Adipose tissue (tissue), 3 donors: Measurements from ENCODE around the gene NFATC4. TPM values are rescaled to one million over a fixed set of nuclear protein-coding genes. Genes with fewer than 3 reads are reported as not detected.
"Not testable (repeated sequence)": the region's sequence is repeated elsewhere in the genome, so short reads cannot be mapped to it uniquely, and the experiment has no call there.

Experiments
- H3K27ac ChIP-seq: one replicate; pipeline ENCODE4 v1.5.1; 2013; ENCODE audit warnings: low read depth, low read length
- WGBS, 3 donors: extraction: QIAGEN DNeasy Blood & Tissue Kit; methylation state at CpG; one replicate each; pipeline ENCODE4 v1.1.7; 2013; 5-methylcytosine and 5-hydroxymethylcytosine counted together
- polyA plus RNA-seq, 3 donors: library from polyadenylated mRNA; stranded (reverse); fragments of 200-250 nt; gene quantifications; one replicate each; pipeline ENCODE4 v1.2.3, GENCODE V29; 2013
- donor health status: healthy with polysubstance abuse.
- donor health status: Bipolar disorder and iron deficiency.
- donor health status: healthy.

The NFATC4 gene
- polyA plus RNA-seq, 3 donors: 12.2 to 166 (median 39.6) TPM

GRCh38 chr14:24378981-24379906, 11.3 kb downstream of the NFATC4 start:
- no peak overlapping the region for H3K27ac ChIP-seq

GRCh38 chr14:24379907-24380730, 12.1 kb downstream of the NFATC4 start:
- no peak overlapping the region for H3K27ac ChIP-seq
- WGBS, 3 donors: 82 to 85% (median 83%) methylated on average over 15 of the region's 15 CpGs

More at GRCh38 chr14:24378981-24379906, 11.3 kb downstream of the NFATC4 start:
- 78 to 90% (median 78%) methylated on average over 7 of the region's 7 CpGs for WGBS, 3 donors

- WGBS, 3 donors: 82 to 87% (median 86%) methylated on average over 8 of the region's 8 CpGs
- no peak overlapping the region for H3K27ac ChIP-seq
These were observed 13.5 kb downstream of the NFATC4 start for GRCh38 chr14:24381363-24382063.

- H3K27ac ChIP-seq: no peak overlapping the region
- WGBS, 3 donors: 63 to 80% (median 67%) methylated on average over 4 of the region's 4 CpGs
These were observed 14.0 kb downstream of the NFATC4 start for GRCh38 chr14:24382064-24382371.

- WGBS, 3 donors: 81 to 90% (median 87%) methylated on average over 4 of the region's 4 CpGs
- H3K27ac ChIP-seq: no peak overlapping the region
These were observed 16.2 kb downstream of the NFATC4 start for GRCh38 chr14:24384169-24384568.

- 83 to 88% (median 85%) methylated on average over 4 of the region's 4 CpGs for WGBS, 3 donors
- no peak overlapping the region for H3K27ac ChIP-seq
These were observed 17.5 kb downstream of the NFATC4 start for GRCh38 chr14:24385524-24385923.

GRCh38 chr14:24387009-24387345, 19.0 kb downstream of the NFATC4 start:
- WGBS, 3 donors: 89 to 96% (median 96%) methylated on average over 2 of the region's 2 CpGs
- no peak overlapping the region for H3K27ac ChIP-seq

GRCh38 chr14:24387579-24387978, 19.6 kb downstream of the NFATC4 start:
- 86 to 93% (median 93%) methylated on average over 5 of the region's 5 CpGs for WGBS, 3 donors

GRCh38 chr14:24388474-24389179, 20.6 kb downstream of the NFATC4 start:
- no peak overlapping the region for H3K27ac ChIP-seq
- WGBS, 3 donors: 56 to 67% (median 66%) methylated on average over 2 of the region's 2 CpGs

More at GRCh38 chr14:24387579-24387978, 19.6 kb downstream of the NFATC4 start:
- not testable (repeated sequence) for H3K27ac ChIP-seq

GRCh38 chr14:24389226-24389848, 21.4 kb downstream of the NFATC4 start:
- WGBS, 3 donors: 53 to 75% (median 54%) methylated on average over 11 of the region's 11 CpGs
- no peak overlapping the region for H3K27ac ChIP-seq

GRCh38 chr14:24390701-24391468, 22.9 kb downstream of the NFATC4 start:
- WGBS, 3 donors: 47 to 76% (median 59%) methylated on average over 6 of the region's 6 CpGs
- H3K27ac ChIP-seq: no peak overlapping the region

GRCh38 chr14:24392325-24393091, 24.5 kb downstream of the NFATC4 start:
- H3K27ac ChIP-seq: no peak overlapping the region
- WGBS, 3 donors: 44 to 78% (median 68%) methylated on average over 8 of the region's 8 CpGs

- H3K27ac ChIP-seq: no peak overlapping the region
- 43 to 54% (median 44%) methylated on average over 3 of the region's 3 CpGs for WGBS, 3 donors
These were observed 26.3 kb downstream of the NFATC4 start for GRCh38 chr14:24394275-24394674.

GRCh38 chr14:24395609-24396582, 27.9 kb downstream of the NFATC4 start:
- 41 to 75% (median 45%) methylated on average over 8 of the region's 8 CpGs for WGBS, 3 donors
- no peak overlapping the region for H3K27ac ChIP-seq

GRCh38 chr14:24397639-24398292, 29.8 kb downstream of the NFATC4 start:
- WGBS, 3 donors: 46 to 68% (median 50%) methylated on average over 6 of the region's 6 CpGs
- H3K27ac ChIP-seq: no peak overlapping the region
